HG03460 (cell line): ENCODE data around the gene VPS37C.

Experiments
- ATAC-seq: cut with Tn5 transposase; IDR thresholded peaks from one replicate; pipeline ENCODE4 v1.9.1; 2021; ENCODE audit not compliant: unreplicated experiment

The VPS37C gene

DNA sequence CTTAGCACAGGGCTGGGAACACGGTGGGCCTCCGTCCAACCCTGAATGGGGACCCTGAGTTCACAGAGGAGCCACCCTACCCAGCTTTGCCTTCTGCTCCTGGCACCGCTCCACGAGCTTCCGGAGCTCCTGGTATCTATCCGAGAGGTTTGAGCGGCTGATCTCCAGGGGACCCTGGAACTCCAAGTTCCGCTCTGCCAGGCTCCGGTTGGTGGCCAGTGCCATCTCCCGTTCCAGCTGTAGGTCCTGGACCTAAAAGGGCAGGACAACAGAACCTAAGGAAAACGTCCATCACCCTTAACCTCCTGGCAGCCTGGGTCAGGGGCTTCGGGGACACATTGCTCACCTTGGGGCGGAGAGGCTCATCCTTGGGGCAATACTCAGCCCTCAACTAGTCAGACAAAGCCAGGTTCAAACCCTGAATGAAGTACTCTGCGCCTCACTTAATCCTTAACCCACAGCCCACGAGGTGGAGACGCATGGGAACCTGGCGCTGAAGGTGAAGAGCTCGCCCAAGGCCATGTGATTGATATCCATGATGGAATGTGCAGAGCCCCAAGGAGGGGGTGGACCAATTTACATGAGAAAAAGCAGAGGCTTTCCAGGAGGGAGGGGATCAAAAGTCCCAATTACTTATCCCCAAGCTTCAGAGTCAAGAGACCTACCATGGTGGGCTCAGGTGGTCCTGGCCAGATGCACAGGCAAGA lies 27.1 kb downstream of the VPS37C start:
- ATAC-seq, result no peak

GRCh38 chr11:61133145-61133544 lies 28.1 kb downstream of the VPS37C start:
- ATAC-seq, result no peak

- ATAC-seq, result no peak
Measured at GRCh38 chr11:61132646-61133045, 28.6 kb downstream of the VPS37C start.

- no peak for ATAC-seq
Measured at GRCh38 chr11:61131998-61132555, 29.1 kb downstream of the VPS37C start.

GRCh38 chr11:61131586-61131985 lies 29.6 kb downstream of the VPS37C start:
- no peak for ATAC-seq

DNA sequence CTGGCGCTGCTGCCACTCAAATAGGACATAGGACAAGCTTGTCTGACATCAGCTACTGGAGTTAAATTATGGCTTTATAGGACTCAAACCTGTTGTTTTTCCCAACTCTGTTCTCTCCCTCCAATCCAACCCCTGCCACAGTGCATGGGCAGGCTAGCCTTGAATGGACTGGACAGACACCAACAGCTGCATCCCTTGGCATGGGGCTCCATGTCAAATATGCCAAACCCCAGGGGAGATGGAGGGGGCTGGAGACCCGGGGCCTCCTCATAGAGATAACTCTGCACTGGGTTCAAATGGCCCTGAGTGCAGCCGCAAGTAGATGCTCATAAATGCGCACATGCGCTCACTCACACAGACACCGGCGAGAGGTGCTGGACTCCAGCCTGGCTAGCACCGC lies 30.0 kb downstream of the VPS37C start:
- no peak for ATAC-seq

GRCh38 chr11:61129639-61130523 lies 31.3 kb downstream of the VPS37C start:
- peak; percentile 89 for ATAC-seq

GRCh38 chr11:61128947-61129638 lies 32.1 kb downstream of the VPS37C start:
- no peak for ATAC-seq

DNA sequence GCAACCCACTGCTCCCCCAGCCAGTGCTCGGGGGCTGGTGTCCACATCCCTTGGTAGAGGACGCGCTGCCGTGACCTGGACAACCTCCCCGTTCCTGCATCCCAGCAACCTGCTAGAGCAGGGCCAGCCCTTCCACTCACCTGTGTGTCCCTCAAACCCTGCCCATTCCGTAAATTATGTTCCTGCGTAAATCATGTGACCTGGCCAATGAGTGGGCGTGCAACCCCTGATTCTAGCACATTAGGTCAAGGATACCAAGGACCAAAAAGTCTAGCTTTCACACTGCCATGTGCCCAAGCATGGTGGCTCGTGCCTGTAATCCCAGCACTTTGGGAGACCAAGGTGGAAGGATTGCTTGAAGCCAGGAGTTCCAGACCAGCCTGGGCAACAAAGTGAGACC lies 33.2 kb downstream of the VPS37C start:
- ATAC-seq, result no peak

DNA sequence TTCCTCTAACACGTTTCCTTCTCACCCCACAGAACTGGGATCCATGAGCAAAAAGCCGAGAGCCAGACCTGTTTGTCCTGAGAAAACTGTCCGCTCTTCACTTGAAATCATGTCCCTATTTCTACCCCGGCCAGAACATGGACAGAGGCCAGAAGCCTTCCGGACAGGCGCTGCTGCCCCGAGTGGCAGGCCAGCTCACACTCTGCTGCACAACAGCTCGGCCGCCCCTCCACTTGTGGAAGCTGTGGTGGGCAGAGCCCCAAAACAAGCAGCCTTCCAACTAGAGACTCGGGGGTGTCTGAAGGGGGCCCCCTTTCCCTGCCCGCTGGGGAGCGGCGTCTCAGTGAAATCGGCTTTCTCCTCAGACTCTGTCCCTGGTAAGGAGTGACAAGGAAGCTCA lies 35.0 kb downstream of the VPS37C start:
- no peak for ATAC-seq

DNA sequence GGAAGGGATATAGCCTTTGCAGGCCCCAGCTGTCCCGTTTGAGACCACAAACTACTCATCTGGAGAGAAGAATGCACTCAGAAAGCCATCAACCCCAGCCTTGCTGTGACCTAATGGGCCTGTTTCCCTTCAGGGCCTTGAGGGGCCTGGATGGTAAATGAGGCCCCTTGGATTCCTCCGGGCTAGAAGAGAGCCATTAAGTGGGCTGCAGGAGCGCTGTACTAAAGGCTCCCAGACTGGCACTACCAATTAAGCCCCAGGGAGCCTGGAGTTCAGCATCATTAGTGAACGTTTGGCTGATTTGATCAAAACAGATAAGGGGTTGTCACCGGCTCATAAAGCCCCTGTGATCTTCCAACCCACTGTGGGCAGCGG lies 35.9 kb downstream of the VPS37C start:
- ATAC-seq, result no peak

- no peak for ATAC-seq
Measured at GRCh38 chr11:61124574-61125309, 36.5 kb downstream of the VPS37C start.

- no peak for ATAC-seq
Measured at GRCh38 chr11:61123775-61124571, 37.3 kb downstream of the VPS37C start.

- no peak for ATAC-seq
Measured at GRCh38 chr11:61122761-61123160, 38.5 kb downstream of the VPS37C start.

DNA sequence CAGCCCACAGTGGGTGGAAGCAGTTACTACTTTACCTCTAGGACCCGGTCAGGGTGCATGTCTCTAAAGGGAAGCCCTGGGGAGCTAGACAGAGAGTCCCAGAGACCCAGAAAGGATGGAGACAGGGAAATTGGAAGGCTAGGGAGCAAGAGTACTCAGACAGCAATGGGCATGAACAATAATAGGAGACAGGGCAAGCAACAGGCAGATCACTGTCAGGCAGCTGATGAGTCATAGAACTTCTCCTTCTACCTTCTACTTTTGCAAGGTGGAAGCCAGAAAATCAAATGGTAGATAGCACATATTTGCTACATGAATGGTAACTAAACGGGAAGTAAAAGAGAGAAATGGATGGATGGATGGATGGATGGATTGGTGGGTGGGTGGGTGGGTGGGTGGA lies 39.3 kb downstream of the VPS37C start:
- ATAC-seq, result no peak

DNA sequence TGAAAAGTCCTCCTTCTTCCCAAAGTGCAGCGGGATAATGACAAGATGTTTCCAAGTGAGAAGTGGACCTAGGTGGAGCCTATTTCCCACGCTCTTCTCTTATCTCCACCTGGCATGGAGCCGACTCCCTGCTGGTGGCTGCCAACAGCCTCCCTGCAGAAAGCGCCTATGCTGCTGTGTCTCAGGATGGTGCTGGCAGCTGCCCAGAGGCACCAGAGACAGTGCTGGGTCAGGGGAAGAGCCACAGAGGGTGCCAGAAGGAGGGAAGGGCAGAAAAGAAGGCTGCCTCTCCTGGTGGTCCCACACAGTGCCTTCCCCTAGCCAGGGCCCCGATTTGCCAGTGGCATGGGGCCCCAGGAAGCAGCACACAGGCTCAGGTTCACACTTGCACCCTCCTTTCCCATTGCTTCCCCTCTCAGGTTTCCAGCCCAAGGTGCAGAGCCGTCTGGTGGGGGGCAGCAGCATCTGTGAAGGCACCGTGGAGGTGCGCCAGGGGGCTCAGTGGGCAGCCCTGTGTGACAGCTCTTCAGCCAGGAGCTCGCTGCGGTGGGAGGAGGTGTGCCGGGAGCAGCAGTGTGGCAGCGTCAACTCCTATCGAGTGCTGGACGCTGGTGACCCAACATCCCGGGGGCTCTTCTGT lies 39.9 kb downstream of the VPS37C start:
- ATAC-seq, result no peak

- ATAC-seq, result no peak
Measured at GRCh38 chr11:61120706-61121191, 40.5 kb downstream of the VPS37C start.

DNA sequence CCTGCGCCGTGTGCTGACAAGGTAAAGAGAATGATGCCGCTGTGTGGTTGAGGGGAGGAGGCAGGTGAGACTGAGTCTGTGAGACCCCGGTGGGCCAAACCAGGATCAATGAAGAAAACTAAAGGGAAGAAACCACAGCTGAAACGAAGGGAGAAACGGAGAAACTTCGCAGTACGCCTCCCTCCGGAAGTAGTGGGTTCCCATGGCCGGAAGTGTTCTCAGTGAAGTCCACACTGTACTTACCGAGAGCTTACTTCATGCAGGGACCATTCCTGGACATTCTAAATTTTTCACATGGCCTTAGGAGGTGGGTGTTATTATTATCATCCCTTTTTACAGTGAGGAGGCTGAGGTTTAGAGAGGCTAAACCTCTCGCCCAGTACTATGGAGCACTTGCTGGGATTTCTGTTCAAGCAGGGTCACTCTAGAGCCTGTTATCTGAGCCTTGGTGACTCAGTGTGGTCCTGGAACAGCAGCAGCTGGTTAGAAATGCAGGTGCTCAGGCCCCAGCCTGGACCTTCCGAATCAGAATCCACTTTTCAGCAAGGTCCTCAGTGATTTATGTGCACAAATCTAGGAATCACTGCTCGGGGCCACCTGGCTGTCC lies 41.0 kb downstream of the VPS37C start:
- ATAC-seq, result no peak

DNA sequence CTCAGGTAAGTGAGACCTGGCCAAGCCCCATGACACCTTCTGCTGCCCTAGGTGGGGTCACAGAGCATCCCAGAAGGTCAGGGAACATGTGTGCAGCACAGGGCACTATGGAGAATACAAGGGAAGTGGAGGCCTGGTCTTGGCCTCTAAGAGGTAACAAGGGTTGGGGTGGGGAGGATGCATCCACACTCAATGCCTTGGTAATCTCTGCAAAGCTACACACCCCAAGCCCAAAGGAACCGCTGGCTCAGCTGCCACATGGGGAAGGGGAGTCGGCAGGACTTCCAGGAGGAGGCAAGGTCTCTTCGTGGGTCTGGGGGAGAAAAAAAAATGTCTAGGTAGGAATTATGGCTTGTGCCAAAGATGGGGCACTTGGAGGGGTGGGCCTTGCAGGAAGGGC lies 41.7 kb downstream of the VPS37C start:
- no peak for ATAC-seq
